Calu3 (cell line): Measurements from ENCODE around the gene WDR5. TPM values are rescaled to one million over a fixed set of nuclear protein-coding genes. Genes with fewer than 3 reads are reported as not detected.

ENCODE experiments used
- BruUV-seq: library from RNA; stranded (reverse); fragments of 400-500 nt; replicated peaks from 2 replicates; lab custom pipeline; 2021; lab: Mats Ljungman, UMichigan
- CTCF ChIA-PET: fragments of 300-600 bp; sonication (Branson Sonifier 250); formaldehyde crosslinking; loops from one replicate; lab custom pipeline; 2022; ENCODE audit warnings: antibody characterized with exemption; lab: Charles Lee
- DNase-seq: peaks from one replicate; pipeline ENCODE4 v3.0.0; 2022
- H3K27ac Mint-ChIP-seq: one replicate; pipeline ENCODE4 v1.8.0; 2022; ENCODE audit warnings: mixed read lengths; ENCODE audit not compliant: unreplicated experiment
- H3K27me3 Mint-ChIP-seq: one replicate; pipeline ENCODE4 v1.8.0; 2022; ENCODE audit warnings: mixed read lengths; ENCODE audit not compliant: unreplicated experiment
- H3K36me3 Mint-ChIP-seq: one replicate; pipeline ENCODE4 v1.8.0; 2022; ENCODE audit warnings: mild to moderate bottlenecking, moderate library complexity, mixed read lengths; ENCODE audit not compliant: insufficient read depth, unreplicated experiment
- H3K4me1 Mint-ChIP-seq: one replicate; pipeline ENCODE4 v1.8.0; 2022; ENCODE audit warnings: mild to moderate bottlenecking, low read depth, mixed read lengths; ENCODE audit not compliant: unreplicated experiment
- H3K4me3 Mint-ChIP-seq: one replicate; pipeline ENCODE4 v1.8.0; 2022; ENCODE audit warnings: mild to moderate bottlenecking, low read depth, moderate library complexity, mixed read lengths; ENCODE audit not compliant: unreplicated experiment
- H3K9me3 Mint-ChIP-seq: one replicate; pipeline ENCODE4 v1.8.0; 2022; ENCODE audit warnings: low read depth, mixed read lengths; ENCODE audit not compliant: unreplicated experiment
- intact Hi-C: fragments of 100-400 bp; cut with micrococcal nuclease; formaldehyde crosslinking; loops from one replicate; pipeline ENCODE4 v1.10.0; 2022; ENCODE audit not compliant: unreplicated experiment
- total RNA-seq: library from RNA; stranded (reverse); gene quantifications from 2 replicates; pipeline ENCODE4 v1.2.3, GENCODE V29; 2022
- TF ChIP-seq, protein P1 (sequence below): fragments of 200-600 bp; IDR thresholded peaks from one replicate; pipeline ENCODE4 v1.8.0; 2022; ENCODE audit warnings: antibody characterized with exemption; ENCODE audit not compliant: unreplicated experiment

WDR5 gene
- total RNA-seq, 1 experiment from 2014 or later = 27.5 TPM

DNA sequence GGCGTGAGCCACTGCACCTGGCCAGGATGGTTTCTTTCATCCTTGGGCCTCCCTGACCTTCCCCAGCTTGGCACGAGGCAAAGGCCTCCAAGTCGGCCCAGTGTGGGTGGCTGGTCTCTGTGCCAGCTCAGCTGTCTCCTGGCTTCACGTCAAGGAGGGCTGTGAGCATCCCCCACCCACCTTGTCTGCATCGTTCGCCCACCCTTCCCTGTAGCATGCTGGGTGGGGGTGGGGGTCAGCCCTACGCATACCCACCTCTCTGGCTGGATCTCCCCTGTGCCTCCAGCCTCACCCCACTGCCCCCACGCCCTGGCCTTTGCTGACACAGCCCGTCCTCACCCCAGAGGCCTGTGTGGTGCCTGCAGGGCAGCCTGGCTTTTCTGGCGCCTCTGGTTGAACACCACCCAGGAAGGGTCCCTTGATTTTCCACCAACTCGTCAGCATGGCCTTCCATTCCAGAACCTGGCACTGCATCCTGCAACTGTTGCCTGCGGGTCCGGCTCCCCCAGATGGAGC, 8.8 kb upstream of the WDR5 start:
- Mint-ChIP-seq H3K4me3 (no peak overlapping the region), H3K4me1 (peaks cover 14% of the 10 kb centered on the region), H3K9me3 (no peaks in the 10 kb centered on the region), H3K36me3 (no peaks in the 10 kb centered on the region), H3K27me3 (peaks cover 29% of the 10 kb centered on the region), H3K27ac (no peak overlapping the region)
- BruUV-seq = no TSS peak
- TF ChIP-seq, protein P1, sequence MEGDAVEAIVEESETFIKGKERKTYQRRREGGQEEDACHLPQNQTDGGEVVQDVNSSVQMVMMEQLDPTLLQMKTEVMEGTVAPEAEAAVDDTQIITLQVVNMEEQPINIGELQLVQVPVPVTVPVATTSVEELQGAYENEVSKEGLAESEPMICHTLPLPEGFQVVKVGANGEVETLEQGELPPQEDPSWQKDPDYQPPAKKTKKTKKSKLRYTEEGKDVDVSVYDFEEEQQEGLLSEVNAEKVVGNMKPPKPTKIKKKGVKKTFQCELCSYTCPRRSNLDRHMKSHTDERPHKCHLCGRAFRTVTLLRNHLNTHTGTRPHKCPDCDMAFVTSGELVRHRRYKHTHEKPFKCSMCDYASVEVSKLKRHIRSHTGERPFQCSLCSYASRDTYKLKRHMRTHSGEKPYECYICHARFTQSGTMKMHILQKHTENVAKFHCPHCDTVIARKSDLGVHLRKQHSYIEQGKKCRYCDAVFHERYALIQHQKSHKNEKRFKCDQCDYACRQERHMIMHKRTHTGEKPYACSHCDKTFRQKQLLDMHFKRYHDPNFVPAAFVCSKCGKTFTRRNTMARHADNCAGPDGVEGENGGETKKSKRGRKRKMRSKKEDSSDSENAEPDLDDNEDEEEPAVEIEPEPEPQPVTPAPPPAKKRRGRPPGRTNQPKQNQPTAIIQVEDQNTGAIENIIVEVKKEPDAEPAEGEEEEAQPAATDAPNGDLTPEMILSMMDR = no peak
- CTCF ChIA-PET = no interaction called here
- DNase-seq = no peak
- intact Hi-C loops = no loop called here

DNA sequence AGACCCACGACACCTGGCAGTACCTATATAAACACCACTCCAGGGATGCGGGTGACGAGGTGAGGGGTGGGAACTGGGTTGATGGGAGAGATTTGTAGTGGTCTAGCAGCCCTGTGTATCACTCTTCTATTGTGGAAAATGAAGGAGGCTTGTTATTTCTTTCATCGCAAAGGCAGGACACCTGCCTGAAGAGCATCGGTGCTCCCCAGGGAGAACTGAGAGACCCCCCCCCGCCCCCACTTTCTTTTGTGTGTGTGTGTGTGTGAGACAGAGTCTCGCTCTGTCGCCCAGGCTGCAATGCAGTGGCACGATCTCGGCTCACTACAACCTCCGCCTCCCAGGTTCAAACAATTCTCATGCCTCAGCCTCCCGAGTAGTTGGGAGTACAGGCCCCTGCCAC, 8.3 kb upstream of the WDR5 start:
- TF ChIP-seq, protein P1 = no peak

GRCh38 chr9:134128727-134129679, 6.9 kb upstream of the WDR5 start:
- Mint-ChIP-seq H3K27ac (no peak overlapping the region), H3K4me1 (peaks cover 15% of the 10 kb centered on the region), H3K27me3 (peaks cover 29% of the 10 kb centered on the region), H3K4me3 (no peak overlapping the region), H3K9me3 (no peaks in the 10 kb centered on the region), H3K36me3 (peaks cover under 1% of the 10 kb centered on the region)
- BruUV-seq = no TSS peak
- TF ChIP-seq, protein P1 = no peak
- DNase-seq = no peak
- CTCF ChIA-PET = no interaction called here
- intact Hi-C loops = no loop called here

More for the DNA sequence above, 8.3 kb upstream of the WDR5 start:
- no TSS peak for BruUV-seq
- Mint-ChIP-seq H3K4me3 (no peak overlapping the region), H3K36me3 (no peaks in the 10 kb centered on the region), H3K4me1 (peaks cover 14% of the 10 kb centered on the region), H3K9me3 (no peaks in the 10 kb centered on the region), H3K27ac (no peak overlapping the region), H3K27me3 (peaks cover 29% of the 10 kb centered on the region)
- intact Hi-C loops = no loop called here
- DNase-seq = no peak
- CTCF ChIA-PET = no interaction called here

GRCh38 chr9:134130503-134131375, 5.1 kb upstream of the WDR5 start:
- TF ChIP-seq, protein P1 = no peak
- intact Hi-C loops = no loop called here
- H3K27me3 Mint-ChIP-seq = peaks cover 22% of the 10 kb centered on the region
- peaks cover 17% of the 10 kb centered on the region for H3K36me3 Mint-ChIP-seq
- DNase-seq = peak; percentile 13
- peaks cover 19% of the 10 kb centered on the region for H3K4me1 Mint-ChIP-seq
- no peak overlapping the region for H3K27ac Mint-ChIP-seq
- no TSS peak for BruUV-seq
- no peaks in the 10 kb centered on the region for H3K9me3 Mint-ChIP-seq
- no peak overlapping the region for H3K4me3 Mint-ChIP-seq
- CTCF ChIA-PET = no interaction called here
